IMR-90 (cell line): ENCODE results near the gene ACVRL1. TPM values are rescaled to one million over a fixed set of nuclear protein-coding genes. Genes with fewer than 3 reads are reported as not detected.
A peak's percentile ranks its signal among the peaks of the same experiment; 100 is the strongest.

ENCODE experiments used
- ATAC-seq: fragments of 200-7000 bp; cut with Tn5 transposase; 2 replicates; pipeline ENCODE4 v1.9.1; 2020; ENCODE audit warnings: low read depth, mild to moderate bottlenecking, moderate library complexity
- BruUV-seq: library from RNA; stranded (reverse); fragments of 400-500 nt; replicated peaks from 2 replicates; lab custom pipeline; 2021; lab: Mats Ljungman, UMichigan
- CTCF ChIA-PET: fragments of 300-600 bp; formaldehyde crosslinking; extraction: SDS; loops from one replicate; lab custom pipeline; 2021; ENCODE audit warnings: antibody characterized with exemption; lab: Yijun Ruan, JAX
- POLR2A ChIA-PET: fragments of 300-600 bp; sonication (Branson Sonifier 250); formaldehyde crosslinking; loops from one replicate; lab custom pipeline; 2022; ENCODE audit warnings: antibody characterized with exemption; ENCODE audit not compliant: unreplicated experiment; lab: Charles Lee
- DNase-seq: peaks from one replicate; pipeline ENCODE4 v3.0.0; 2013
- H2AFZ ChIP-seq: replicated peaks from 2 replicates; pipeline ENCODE3; 2013; ENCODE audit warnings: low read length, mild to moderate bottlenecking; ENCODE audit not compliant: poor library complexity
- H2AK5ac ChIP-seq: 2 replicates; pipeline ENCODE4 v1.6.1; 2013; ENCODE audit warnings: low read depth, low read length, inconsistent platforms
- H2AK9ac ChIP-seq: replicated peaks from 2 replicates; pipeline ENCODE3; 2013; ENCODE audit warnings: mild to moderate bottlenecking, low read depth, low read length, moderate library complexity; ENCODE audit not compliant: poor library complexity
- H2BK120ac ChIP-seq: 2 replicates; pipeline ENCODE4 v1.6.1; 2013; ENCODE audit warnings: low read depth, low read length, inconsistent platforms
- H2BK15ac ChIP-seq: 3 replicates; pipeline ENCODE4 v1.6.1; 2013; ENCODE audit warnings: low read depth, low read length, inconsistent platforms
- H2BK20ac ChIP-seq: 2 replicates; pipeline ENCODE4 v1.6.1; 2013; ENCODE audit warnings: low read depth, mild to moderate bottlenecking, inconsistent platforms, low read length, moderate library complexity
- H2BK5ac ChIP-seq: 2 replicates; pipeline ENCODE4 v1.6.1; 2013; ENCODE audit warnings: mild to moderate bottlenecking, low read depth, low read length, inconsistent platforms; ENCODE audit not compliant: poor library complexity, severe bottlenecking
- H3K14ac ChIP-seq: replicated peaks from 2 replicates; pipeline ENCODE4 v1.6.1; 2013; ENCODE audit warnings: low read depth, low read length, inconsistent platforms
- H3K18ac ChIP-seq: 2 replicates; pipeline ENCODE4 v1.6.1; 2013; ENCODE audit warnings: low read depth, low read length, control low read depth
- H3K23ac ChIP-seq: 2 replicates; pipeline ENCODE4 v1.6.1; 2013; ENCODE audit warnings: low read depth, low read length, inconsistent platforms
- H3K27ac ChIP-seq: 2 replicates; pipeline ENCODE4 v1.5.1; 2013; ENCODE audit warnings: mild to moderate bottlenecking, control low read depth, low read length; ENCODE audit not compliant: insufficient read depth
- H3K27me3 ChIP-seq: 2 replicates; pipeline ENCODE4 v1.6.1; 2013; ENCODE audit warnings: low read length; ENCODE audit not compliant: control insufficient read depth, insufficient read depth
- H3K36me3 ChIP-seq: 2 replicates; pipeline ENCODE4 v1.6.1; 2013; ENCODE audit warnings: low read length, mixed read lengths; ENCODE audit not compliant: control insufficient read depth, insufficient read depth
- H3K4ac ChIP-seq: 2 replicates; pipeline ENCODE4 v1.6.1; 2013; ENCODE audit warnings: low read depth, low read length, inconsistent platforms
- H3K4me1 ChIP-seq: 2 replicates; pipeline ENCODE4 v1.6.1; 2013; ENCODE audit warnings: low read length, mixed read lengths; ENCODE audit not compliant: control insufficient read depth, insufficient read depth
- H3K4me2 ChIP-seq: 2 replicates; pipeline ENCODE4 v1.6.1; 2013; ENCODE audit warnings: low read depth, mild to moderate bottlenecking, control low read depth, low read length, moderate library complexity
- H3K4me3 ChIP-seq: 2 replicates; pipeline ENCODE4 v1.5.1; 2013; ENCODE audit warnings: low read depth, mild to moderate bottlenecking, control low read depth, low read length, moderate library complexity; ENCODE audit not compliant: insufficient read depth
- H3K56ac ChIP-seq: 2 replicates; pipeline ENCODE4 v1.6.1; 2013; ENCODE audit warnings: low read length, inconsistent platforms; ENCODE audit not compliant: insufficient read depth; ENCODE audit errors: extremely low read depth
- H3K79me1 ChIP-seq, 2 experiments: 2 replicates each; pipeline ENCODE4 v1.6.1; 2013; ENCODE audit warnings: low read length in 2 of 2, inconsistent platforms in 1 of 2, low read depth in 1 of 2
- H3K9ac ChIP-seq: 2 replicates; pipeline ENCODE4 v1.6.1; 2013; ENCODE audit warnings: low read depth, low read length, control low read depth
- H3K9me1 ChIP-seq: 2 replicates; pipeline ENCODE4 v1.6.1; 2013; ENCODE audit warnings: low read length, inconsistent platforms; ENCODE audit not compliant: insufficient read depth
- H3K9me3 ChIP-seq: 2 replicates; pipeline ENCODE4 v1.6.1; 2013; ENCODE audit warnings: low read length; ENCODE audit not compliant: control insufficient read depth, insufficient read depth
- H4K20me1 ChIP-seq: 2 replicates; pipeline ENCODE4 v1.6.1; 2013; ENCODE audit warnings: low read length, inconsistent platforms; ENCODE audit not compliant: insufficient read depth
- H4K5ac ChIP-seq: 2 replicates; pipeline ENCODE4 v1.6.1; 2013; ENCODE audit warnings: mild to moderate bottlenecking, low read depth, low read length, control low read depth
- H4K8ac ChIP-seq, 2 experiments: 2 replicates each; pipeline ENCODE4 v1.6.1; 2013; ENCODE audit warnings: low read depth in 2 of 2, low read length in 2 of 2, control low read depth in 1 of 2, inconsistent platforms in 1 of 2
- H4K91ac ChIP-seq: 2 replicates; pipeline ENCODE4 v1.6.1; 2013; ENCODE audit warnings: low read depth, low read length, inconsistent platforms; ENCODE audit not compliant: insufficient read depth
- BHLHE40 ChIP-seq: fragments of 150-350 bp; IDR thresholded peaks from 2 replicates; pipeline ENCODE4 v1.6.1; 2016; ENCODE audit warnings: mild to moderate bottlenecking, low read depth, low read length
- CEBPB ChIP-seq: IDR thresholded peaks from 2 replicates; pipeline ENCODE4 v1.6.1; 2012; ENCODE audit warnings: low read depth, low read length, improper control_type of control experiment
- CHD1 ChIP-seq: IDR thresholded peaks from 2 replicates; pipeline ENCODE4 v1.6.1; 2012; ENCODE audit warnings: low read depth, low read length, improper control_type of control experiment
- ELK1 ChIP-seq: fragments of 150-350 bp; IDR thresholded peaks from 2 replicates; pipeline ENCODE4 v1.6.1; 2016; ENCODE audit warnings: low read depth, mild to moderate bottlenecking, low read length, moderate library complexity, borderline replicate concordance
- FOS ChIP-seq: fragments of 150-350 bp; IDR thresholded peaks from 2 replicates; pipeline ENCODE4 v1.6.1; 2016; ENCODE audit warnings: low read depth, low read length
- MAFK ChIP-seq: IDR thresholded peaks from 2 replicates; pipeline ENCODE4 v1.6.1; 2012; ENCODE audit warnings: low read depth, low read length, improper control_type of control experiment
- MAZ ChIP-seq: IDR thresholded peaks from 2 replicates; pipeline ENCODE4 v1.6.1; 2012; ENCODE audit warnings: low read depth, mild to moderate bottlenecking, low read length, improper control_type of control experiment, moderate library complexity, borderline replicate concordance
- MXI1 ChIP-seq: IDR thresholded peaks from 2 replicates; pipeline ENCODE4 v1.6.1; 2012; ENCODE audit warnings: low read depth, mild to moderate bottlenecking, low read length, moderate library complexity, borderline replicate concordance
- NFE2L2 ChIP-seq: fragments of 150-350 bp; IDR thresholded peaks from 2 replicates; pipeline ENCODE4 v1.6.1; 2016; ENCODE audit warnings: low read depth, mild to moderate bottlenecking, low read length
- POLR2A ChIP-seq: IDR thresholded peaks from 2 replicates; pipeline ENCODE4 v1.6.1; 2012; ENCODE audit warnings: mild to moderate bottlenecking, low read depth, low read length
- RAD21 ChIP-seq: IDR thresholded peaks from 2 replicates; pipeline ENCODE4 v1.6.1; 2012; ENCODE audit warnings: low read length, improper control_type of control experiment
- RCOR1 ChIP-seq: IDR thresholded peaks from 2 replicates; pipeline ENCODE4 v1.6.1; 2012; ENCODE audit warnings: mild to moderate bottlenecking, low read length, improper control_type of control experiment; ENCODE audit not compliant: insufficient replicate concordance
- RFX5 ChIP-seq: IDR thresholded peaks from 2 replicates; pipeline ENCODE4 v1.8.0; 2012; ENCODE audit warnings: low read depth, mild to moderate bottlenecking, low read length, moderate library complexity
- SMC3 ChIP-seq: fragments of 150-350 bp; IDR thresholded peaks from 2 replicates; pipeline ENCODE4 v1.6.1; 2016; ENCODE audit warnings: low read depth, mild to moderate bottlenecking, antibody characterized with exemption, low read length, moderate library complexity
- USF2 ChIP-seq: fragments of 150-350 bp; IDR thresholded peaks from 2 replicates; pipeline ENCODE4 v1.6.1; 2017; ENCODE audit warnings: mild to moderate bottlenecking, antibody characterized with exemption, low read length, low read depth
- WGBS, 2 experiments: methylation state at CpG; one replicate each; pipeline versions ENCODE4 v1.1.5 to v1.1.7; 2013; ENCODE audit warnings: missing lambda C conversion rate in 2 of 2; ENCODE audit not compliant: insufficient read length in 1 of 2; ENCODE audit errors: extremely low coverage in 2 of 2; 5-methylcytosine and 5-hydroxymethylcytosine counted together
- dilution Hi-C: fragments of 300-500 bp; cut with HindIII; formaldehyde crosslinking; loops from one replicate; pipeline ENCODE4 v1.14.3; 2018; ENCODE audit warnings: low sequenced_read_pairs; ENCODE audit not compliant: unreplicated experiment
- in situ Hi-C: fragments of 300-500 bp; cut with MboI; formaldehyde crosslinking; loops from 3 replicates; pipeline ENCODE4 v1.14.3; 2019; ENCODE audit warnings: low sequenced_read_pairs, inconsistent platforms, mixed read lengths
- intact Hi-C: fragments of 100-400 bp; cut with micrococcal nuclease; formaldehyde crosslinking; loops from 2 replicates; pipeline ENCODE4 v1.10.0; 2022
- polyA plus RNA-seq, 3 experiments: library from polyadenylated mRNA; depleted of rRNA; stranded (reverse); fragments of >200 nt; gene quantifications; 2 replicates each; pipeline ENCODE4 v1.2.3, GENCODE V29; 2012; ENCODE audit warnings: low replicate concordance in 1 of 3
- total RNA-seq: library from RNA; depleted of rRNA; stranded (reverse); fragments of >200 nt; gene quantifications from 2 replicates; pipeline ENCODE4 v1.2.3, GENCODE V29; 2012
- TF ChIP-seq, protein P1 (sequence below): conservative IDR thresholded peaks from 2 replicates; pipeline ENCODE4 v1.5.1; 2012; ENCODE audit warnings: mild to moderate bottlenecking, low read depth, low read length, improper control_type of control experiment

Gene ACVRL1
- total and polyA plus RNA-seq, 2 of the 4 experiments (the other 2 are of a cell fraction): 6.4 to 7.5 TPM

GRCh38 chr12:51869931-51870330 lies 37.4 kb upstream of the ACVRL1 start:
- ATAC-seq: no peak
- no peak for TF ChIP-seq BHLHE40
- no peak for TF ChIP-seq RCOR1
- TF ChIP-seq POLR2A: no peak
- TF ChIP-seq RFX5: no peak
- TF ChIP-seq USF2: no peak
- no peak for TF ChIP-seq MAZ
- no peak for TF ChIP-seq NFE2L2
- TF ChIP-seq SMC3: no peak
- no peak for TF ChIP-seq ELK1
- TF ChIP-seq CEBPB: no peak
- no peak for TF ChIP-seq RAD21
- TF ChIP-seq MXI1: no peak
- TF ChIP-seq CHD1: no peak
- no peak for TF ChIP-seq FOS
- TF ChIP-seq, protein P1, sequence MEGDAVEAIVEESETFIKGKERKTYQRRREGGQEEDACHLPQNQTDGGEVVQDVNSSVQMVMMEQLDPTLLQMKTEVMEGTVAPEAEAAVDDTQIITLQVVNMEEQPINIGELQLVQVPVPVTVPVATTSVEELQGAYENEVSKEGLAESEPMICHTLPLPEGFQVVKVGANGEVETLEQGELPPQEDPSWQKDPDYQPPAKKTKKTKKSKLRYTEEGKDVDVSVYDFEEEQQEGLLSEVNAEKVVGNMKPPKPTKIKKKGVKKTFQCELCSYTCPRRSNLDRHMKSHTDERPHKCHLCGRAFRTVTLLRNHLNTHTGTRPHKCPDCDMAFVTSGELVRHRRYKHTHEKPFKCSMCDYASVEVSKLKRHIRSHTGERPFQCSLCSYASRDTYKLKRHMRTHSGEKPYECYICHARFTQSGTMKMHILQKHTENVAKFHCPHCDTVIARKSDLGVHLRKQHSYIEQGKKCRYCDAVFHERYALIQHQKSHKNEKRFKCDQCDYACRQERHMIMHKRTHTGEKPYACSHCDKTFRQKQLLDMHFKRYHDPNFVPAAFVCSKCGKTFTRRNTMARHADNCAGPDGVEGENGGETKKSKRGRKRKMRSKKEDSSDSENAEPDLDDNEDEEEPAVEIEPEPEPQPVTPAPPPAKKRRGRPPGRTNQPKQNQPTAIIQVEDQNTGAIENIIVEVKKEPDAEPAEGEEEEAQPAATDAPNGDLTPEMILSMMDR: no peak
- TF ChIP-seq MAFK: no peak
- Histone ChIP-seq H3K27me3 (peaks cover 40% of the 10 kb centered on the region), H3K36me3 (no peaks in the 10 kb centered on the region), H3K4me2 (no peak overlapping the region), H2AFZ (peak overlapping the region; percentile 81), H3K79me1 (no peaks in the 10 kb centered on the region), H3K4me1 (peaks cover 2% of the 10 kb centered on the region; the same call in 1 of the 2 replicates), H3K4ac (no peak overlapping the region), H4K91ac (no peak overlapping the region), H3K27ac (no peak overlapping the region), H3K18ac (no peak overlapping the region), H3K4me3 (no peak overlapping the region), H3K9me3 (no peaks in the 10 kb centered on the region), H3K14ac (no peak overlapping the region), H2BK120ac (no peak overlapping the region), H4K20me1 (no peaks in the 10 kb centered on the region), H2AK9ac (no peak overlapping the region), H3K9me1 (no peaks in the 10 kb centered on the region), H2AK5ac (no peak overlapping the region), H4K8ac (no peak overlapping the region), H2BK5ac (no peak overlapping the region), H2BK20ac (no peak overlapping the region), H2BK15ac (no peak overlapping the region), H3K23ac (no peak overlapping the region), H4K5ac (no peak overlapping the region), H3K56ac (no peak overlapping the region), H3K9ac (no peak overlapping the region)
- ChIA-PET CTCF (interaction anchor here (0.6 kb wide), 1 partner anchor 70 kb away, joined by 3 read pairs; no protein-coding TSS in a partner anchor), POLR2A (no interaction called here)
- in situ Hi-C loops (loop anchor here (5.0 kb wide), 1 partner anchor 448 kb away; the partner anchor contains the start of gene SLC4A8), intact Hi-C loops (no loop called here), dilution Hi-C loops (loop anchor here (25.0 kb wide), 1 partner anchor 92 kb away; the partner anchor contains the start of gene ACVR1B)
- no TSS peak for BruUV-seq
- DNase-seq: no peak
- WGBS, 2 experiments: 71% methylated on average over 1 of the region's 3 CpGs; no CpG with 5 or more reads in 1 of the 2 experiments
